ENCODE results near the gene CCDC186. TPM values are rescaled to one million over a fixed set of nuclear protein-coding genes. Genes with fewer than 3 reads are reported as not detected.

The CCDC186 gene
- total and polyA plus RNA-seq, 7 donors, result 1.9 to 16.5 (median 10.5) TPM

- Histone ChIP-seq H3K27me3 (ENCODE audit: insufficient read depth in 3 of 3, low read length in 2 of 3) (no peaks in the 10 kb centered on the region), H3K4me1 (no peaks in the 10 kb centered on the region), H3K4me3 (no peak overlapping the region), H3K27ac (no peak overlapping the region), H3K36me3 (ENCODE audit: insufficient read depth in 1 of 2, low read depth in 1 of 2) (no peaks in the 10 kb centered on the region), H3K9me3 (no peaks in the 10 kb centered on the region)
- DNase-seq, result no peak
- ATAC-seq, result no peak
- TF ChIP-seq, protein P1, sequence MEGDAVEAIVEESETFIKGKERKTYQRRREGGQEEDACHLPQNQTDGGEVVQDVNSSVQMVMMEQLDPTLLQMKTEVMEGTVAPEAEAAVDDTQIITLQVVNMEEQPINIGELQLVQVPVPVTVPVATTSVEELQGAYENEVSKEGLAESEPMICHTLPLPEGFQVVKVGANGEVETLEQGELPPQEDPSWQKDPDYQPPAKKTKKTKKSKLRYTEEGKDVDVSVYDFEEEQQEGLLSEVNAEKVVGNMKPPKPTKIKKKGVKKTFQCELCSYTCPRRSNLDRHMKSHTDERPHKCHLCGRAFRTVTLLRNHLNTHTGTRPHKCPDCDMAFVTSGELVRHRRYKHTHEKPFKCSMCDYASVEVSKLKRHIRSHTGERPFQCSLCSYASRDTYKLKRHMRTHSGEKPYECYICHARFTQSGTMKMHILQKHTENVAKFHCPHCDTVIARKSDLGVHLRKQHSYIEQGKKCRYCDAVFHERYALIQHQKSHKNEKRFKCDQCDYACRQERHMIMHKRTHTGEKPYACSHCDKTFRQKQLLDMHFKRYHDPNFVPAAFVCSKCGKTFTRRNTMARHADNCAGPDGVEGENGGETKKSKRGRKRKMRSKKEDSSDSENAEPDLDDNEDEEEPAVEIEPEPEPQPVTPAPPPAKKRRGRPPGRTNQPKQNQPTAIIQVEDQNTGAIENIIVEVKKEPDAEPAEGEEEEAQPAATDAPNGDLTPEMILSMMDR (IDR thresholded peaks at IDR 0.05), result no peak
- intact Hi-C loops (cut with DNase I), result no loop called here
- 80 to 100% (median 96%) methylated on average over 1 of the region's 1 CpG for WGBS, 3 donors
These were observed 41.0 kb upstream of the CCDC186 start for GRCh38 chr10:114215033-114215432.

DNA sequence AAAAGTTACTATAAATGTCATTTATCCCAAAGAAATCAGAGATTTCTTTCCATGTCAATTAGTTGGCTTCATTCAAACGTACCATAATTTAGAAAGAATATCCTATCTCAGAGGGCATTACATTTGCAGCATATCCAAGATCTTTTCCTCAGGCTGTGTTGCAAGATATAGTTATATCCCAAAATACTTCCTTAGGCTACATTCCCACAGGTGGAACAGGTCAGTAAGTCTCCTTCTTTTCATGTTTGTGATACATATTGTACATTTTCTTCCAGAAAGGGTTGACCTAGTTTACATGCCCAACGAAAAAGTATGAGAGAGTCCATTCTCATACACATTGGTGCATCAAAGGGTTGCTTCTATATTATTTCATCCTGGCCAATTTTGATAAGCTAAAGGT is 38.1 kb upstream of the CCDC186 start:
- intact Hi-C loops (cut with DNase I), result no loop called here
- Histone ChIP-seq H3K27me3 (ENCODE audit: insufficient read depth in 3 of 3, low read length in 2 of 3) (peaks cover 0 to 8% (median 0%) of the 10 kb centered on the region in 3 donors), H3K4me3 (no peak overlapping the region), H3K9me3 (no peaks in the 10 kb centered on the region), H3K36me3 (ENCODE audit: insufficient read depth in 1 of 2, low read depth in 1 of 2) (no peaks in the 10 kb centered on the region), H3K4me1 (no peaks in the 10 kb centered on the region), H3K27ac (no peak overlapping the region)
- 79 to 86% (median 84%) methylated on average over 2 of the region's 2 CpGs for WGBS, 3 donors
- ATAC-seq (no peak), DNase-seq (no peak)
- TF ChIP-seq, protein P1 (IDR thresholded peaks at IDR 0.05), result no peak

DNA sequence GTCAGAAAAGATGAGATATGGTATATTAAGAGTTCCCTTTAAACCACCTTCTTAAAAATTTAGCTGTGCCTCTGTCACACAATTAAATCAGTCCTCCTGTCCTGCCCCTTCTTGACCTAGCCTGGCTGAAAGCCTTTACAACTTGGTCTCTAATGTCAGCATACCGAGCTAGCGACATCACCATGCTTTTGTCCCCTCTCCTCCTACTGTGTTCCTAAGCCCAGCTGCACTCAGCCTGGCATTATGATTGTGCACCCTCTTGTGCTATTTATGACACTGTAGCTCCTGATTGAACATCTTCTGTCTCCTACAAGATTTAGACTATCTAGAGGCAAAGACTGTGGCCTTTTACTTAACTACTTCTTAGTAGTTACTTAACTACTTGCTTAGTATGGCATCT is 34.3 kb upstream of the CCDC186 start:
- no peaks in the 10 kb centered on the region for H3K9me3 ChIP-seq
- H3K4me1 ChIP-seq, result no peaks in the 10 kb centered on the region
- no peaks in the 10 kb centered on the region for H3K36me3 ChIP-seq (ENCODE audit: insufficient read depth in 1 of 2, low read depth in 1 of 2)
- no peak overlapping the region for H3K4me3 ChIP-seq
- ATAC-seq (no peak), DNase-seq (no peak)
- TF ChIP-seq, protein P1 (IDR thresholded peaks at IDR 0.05), result no peak
- WGBS, 3 donors, result 56 to 72% (median 63%) methylated on average over 2 of the region's 2 CpGs
- H3K27ac ChIP-seq, result no peak overlapping the region
- peaks cover 0 to 8% (median 0%) of the 10 kb centered on the region in 3 donors for H3K27me3 ChIP-seq (ENCODE audit: insufficient read depth in 3 of 3, low read length in 2 of 3)
- intact Hi-C loops (cut with DNase I), result no loop called here

DNA sequence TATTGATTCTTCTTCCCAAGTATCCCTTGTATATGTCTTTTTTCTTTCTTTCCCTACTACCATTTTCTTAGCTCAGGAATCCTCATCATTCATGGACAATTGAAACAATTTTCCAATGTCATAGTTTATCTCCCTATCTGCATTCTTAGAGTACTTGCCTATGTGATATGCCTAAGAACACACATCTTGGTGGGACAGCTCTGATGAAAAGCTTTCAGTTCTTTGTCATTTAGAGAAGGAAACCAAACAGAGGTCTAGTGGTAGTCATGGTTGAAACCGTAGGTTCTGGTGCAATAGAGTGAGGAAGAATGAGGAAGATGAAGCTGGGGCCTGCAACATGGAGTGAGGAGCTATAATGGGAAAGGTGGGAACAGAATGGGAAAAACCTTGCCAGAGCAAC is 33.3 kb upstream of the CCDC186 start:
- no peak for DNase-seq
- ATAC-seq, result no peak
- Histone ChIP-seq H3K4me3 (no peak overlapping the region), H3K9me3 (no peaks in the 10 kb centered on the region), H3K27me3 (ENCODE audit: insufficient read depth in 3 of 3, low read length in 2 of 3) (peaks cover 0 to 8% (median 0%) of the 10 kb centered on the region in 3 donors), H3K36me3 (ENCODE audit: insufficient read depth in 1 of 2, low read depth in 1 of 2) (no peaks in the 10 kb centered on the region), H3K4me1 (no peaks in the 10 kb centered on the region), H3K27ac (no peak overlapping the region)
- intact Hi-C loops (cut with DNase I), result no loop called here
- TF ChIP-seq, protein P1 (IDR thresholded peaks at IDR 0.05), result no peak
- 82 to 97% (median 94%) methylated on average over 1 of the region's 1 CpG for WGBS, 3 donors

DNA sequence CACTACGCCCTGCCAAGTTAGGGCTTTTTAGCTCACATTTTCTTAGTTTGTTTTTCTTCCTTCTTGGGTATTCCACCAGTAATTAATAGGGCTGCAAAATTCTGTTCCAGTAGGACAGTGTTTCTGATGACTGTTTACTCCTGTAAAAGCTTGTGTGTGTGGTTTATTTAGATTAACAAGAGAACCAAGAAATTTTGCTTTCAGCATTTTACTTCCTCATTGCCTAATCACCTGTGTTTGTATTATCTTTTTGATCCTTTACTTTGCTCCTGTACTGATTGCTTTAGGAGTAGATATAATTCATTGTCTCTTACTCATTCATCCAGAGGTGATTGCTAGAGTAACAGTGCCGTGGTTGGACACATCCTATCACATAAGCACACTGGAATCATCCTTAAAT is 32.9 kb upstream of the CCDC186 start:
- H3K36me3 ChIP-seq (ENCODE audit: insufficient read depth in 1 of 2, low read depth in 1 of 2), result no peaks in the 10 kb centered on the region
- ATAC-seq, result no peak
- 66 to 81% (median 67%) methylated on average over 2 of the region's 2 CpGs for WGBS, 3 donors
- TF ChIP-seq, protein P1 (IDR thresholded peaks at IDR 0.05), result no peak
- intact Hi-C loops (cut with DNase I), result no loop called here
- DNase-seq, result no peak
- no peak overlapping the region for H3K27ac ChIP-seq
- H3K9me3 ChIP-seq, result no peaks in the 10 kb centered on the region
- H3K27me3 ChIP-seq (ENCODE audit: insufficient read depth in 3 of 3, low read length in 2 of 3), result peaks cover 0 to 8% (median 0%) of the 10 kb centered on the region in 3 donors
- no peaks in the 10 kb centered on the region for H3K4me1 ChIP-seq
- no peak overlapping the region for H3K4me3 ChIP-seq

Measured in psoas muscle (tissue), 8 donors.